Endothelial cell of umbilical vein (primary cell): ENCODE data around the gene TPRA1. TPM values are rescaled to one million over a fixed set of nuclear protein-coding genes. Genes with fewer than 3 reads are reported as not detected.
A peak's percentile ranks its signal among the peaks of the same experiment; 100 is the strongest.

ENCODE experiments used
- BruUV-seq: library from RNA; stranded (reverse); fragments of 400-500 nt; replicated peaks from 2 replicates; lab custom pipeline; 2021; lab: Mats Ljungman, UMichigan
- CTCF ChIA-PET: fragments of 300-600, 350-600 bp; sonication (Branson Sonifier 250); formaldehyde crosslinking; loops from one replicate; lab custom pipeline; 2021; ENCODE audit warnings: antibody characterized with exemption, inconsistent platforms; lab: Charles Lee
- POLR2A ChIA-PET: fragments of 300-600, 350-600 bp; sonication (Branson Sonifier 250); formaldehyde crosslinking; loops from one replicate; lab custom pipeline; 2021; ENCODE audit warnings: antibody characterized with exemption, inconsistent platforms; lab: Charles Lee
- DNase-seq: peaks from one replicate; pipeline ENCODE4 v3.0.0-alpha.2; 2011; ENCODE audit warnings: low read depth, low spot score
- FAIRE-seq: peaks from 2 replicates; lab custom pipeline; 2011; peaks lifted over from hg19 to GRCh38; lab: Jason Lieb, UNC
- H2AFZ ChIP-seq: 2 replicates; pipeline ENCODE4 v1.6.0; 2012; ENCODE audit warnings: low read depth, low read length, control low read depth, inconsistent platforms
- H3K27ac ChIP-seq: 2 replicates; pipeline ENCODE4 v1.5.1; 2011; ENCODE audit warnings: low read depth, mild to moderate bottlenecking, control low read depth, low read length, moderate library complexity; ENCODE audit not compliant: insufficient read depth
- H3K27me3 ChIP-seq, 2 experiments: 2 replicates each; pipeline versions ENCODE4 v1.6.0 to v1.6.1; 2011; ENCODE audit warnings: low read length in 2 of 2, mixed read lengths in 1 of 2; ENCODE audit not compliant: control insufficient read depth in 2 of 2, insufficient read depth in 2 of 2
- H3K36me3 ChIP-seq, 2 experiments: 2 replicates in 1 of 2; 3 replicates in 1 of 2; pipeline ENCODE4 v1.5.1; 2011; ENCODE audit warnings: low read length in 2 of 2, mild to moderate bottlenecking in 1 of 2, moderate library complexity in 1 of 2; ENCODE audit not compliant: control insufficient read depth in 2 of 2, insufficient read depth in 2 of 2; ENCODE audit errors: extremely low read depth in 1 of 2
- H3K4me1 ChIP-seq: 3 replicates; pipeline ENCODE4 v1.5.1; 2011; ENCODE audit warnings: mild to moderate bottlenecking, low read length; ENCODE audit not compliant: control insufficient read depth, insufficient read depth; ENCODE audit errors: extremely low read depth
- H3K4me2 ChIP-seq: 2 replicates; pipeline ENCODE4 v1.6.1; 2011; ENCODE audit warnings: low read length, control low read depth, mixed read lengths; ENCODE audit not compliant: insufficient read depth
- H3K4me3 ChIP-seq, 3 experiments: fragments of 200-600 bp in 1 of 3; sonication (generic), shearing (Covaris generic) in 1 of 3; replicated peaks in 1 of 3; 2 replicates each; pipeline ENCODE4 v1.5.1; 2011 to 2016; ENCODE audit warnings: control low read depth in 3 of 3, low read length in 3 of 3, mild to moderate bottlenecking in 2 of 3, inconsistent platforms in 1 of 3, low read depth in 1 of 3, moderate library complexity in 1 of 3; ENCODE audit not compliant: insufficient read depth in 1 of 3
- H3K79me2 ChIP-seq: 2 replicates; pipeline ENCODE4 v1.6.0; 2012; ENCODE audit warnings: low read length, inconsistent platforms; ENCODE audit not compliant: control insufficient read depth, insufficient read depth
- H3K9ac ChIP-seq: replicated peaks from 2 replicates; pipeline ENCODE3; 2011; ENCODE audit warnings: low read length, control low read depth; ENCODE audit not compliant: insufficient read depth; ENCODE audit errors: extremely low read depth
- H3K9me1 ChIP-seq: replicated peaks from 3 replicates; pipeline ENCODE4 v1.6.0; 2011; ENCODE audit warnings: mild to moderate bottlenecking, low read length; ENCODE audit not compliant: control insufficient read depth, insufficient read depth; ENCODE audit errors: extremely low read depth
- H3K9me3 ChIP-seq: replicated peaks from 2 replicates; pipeline ENCODE4 v1.5.1; 2012; ENCODE audit warnings: low read length, inconsistent platforms; ENCODE audit not compliant: control insufficient read depth, insufficient read depth
- H4K20me1 ChIP-seq: replicated peaks from 2 replicates; pipeline ENCODE3; 2011; ENCODE audit warnings: mild to moderate bottlenecking, low read length; ENCODE audit not compliant: control insufficient read depth, insufficient read depth; ENCODE audit errors: extremely low read depth
- CTCF ChIP-seq, 2 donors: IDR thresholded peaks; 1 replicate in 1 of 2; 2 replicates in 1 of 2; pipeline ENCODE4 v1.5.1; 2011; ENCODE audit warnings: low read length in 2 of 2, mild to moderate bottlenecking in 2 of 2, moderate library complexity in 2 of 2, control low read depth in 1 of 2, inconsistent platforms in 1 of 2, low read depth in 1 of 2; ENCODE audit not compliant: insufficient read depth in 1 of 2; ENCODE audit errors: extremely low read depth in 1 of 2
- EZH2 ChIP-seq: IDR thresholded peaks from 2 replicates; pipeline ENCODE4 v1.6.1; 2012; ENCODE audit warnings: borderline replicate concordance, low read depth, mild to moderate bottlenecking, moderate library complexity, low read length, inconsistent platforms; ENCODE audit not compliant: severe bottlenecking
- FOS ChIP-seq: IDR thresholded peaks from 2 replicates; pipeline ENCODE4 v1.6.1; 2011; ENCODE audit warnings: mild to moderate bottlenecking, low read length, moderate library complexity, borderline replicate concordance; ENCODE audit not compliant: insufficient read depth
- GATA2 ChIP-seq: IDR thresholded peaks from 2 replicates; pipeline ENCODE4 v1.7.0; 2011; ENCODE audit warnings: low read depth, mild to moderate bottlenecking, moderate library complexity, mixed read lengths, low read length; ENCODE audit not compliant: insufficient read length, insufficient read depth
- JUN ChIP-seq: IDR thresholded peaks from 2 replicates; pipeline ENCODE4 v1.6.1; 2011; ENCODE audit warnings: borderline replicate concordance, low read depth; ENCODE audit not compliant: insufficient read length, insufficient read depth
- MYC ChIP-seq: IDR thresholded peaks from one replicate; pipeline ENCODE4 v1.6.1; 2011; ENCODE audit warnings: mild to moderate bottlenecking, low read depth, low read length
- POLR2A ChIP-seq: IDR thresholded peaks from 2 replicates; pipeline ENCODE4 v1.6.1; 2012; ENCODE audit warnings: low read depth, mild to moderate bottlenecking, control low read depth, low read length
- POLR2AphosphoS5 ChIP-seq: IDR thresholded peaks from 2 replicates; pipeline ENCODE4 v1.6.1; 2012; ENCODE audit warnings: low read depth, mild to moderate bottlenecking, control low read depth, low read length, moderate library complexity; ENCODE audit not compliant: insufficient read depth
- dilution Hi-C: fragments of 300-500 bp; cut with MboI; formaldehyde crosslinking; loops from one replicate; pipeline ENCODE4 v1.15.0; 2019; ENCODE audit warnings: low sequenced_read_pairs; ENCODE audit not compliant: extremely low pct_ligation_motif_present
- intact Hi-C: fragments of 100-400 bp; cut with micrococcal nuclease; formaldehyde crosslinking; loops from one replicate; pipeline ENCODE4 v1.10.0; 2022
- polyA plus RNA-seq, 4 experiments: library from polyadenylated mRNA; depleted of rRNA in 3 of 4; stranded (reverse) in 3 of 4; unstranded in 1 of 4; fragments of >200 nt; gene quantifications; 2 replicates each; pipeline versions ENCODE4 v1.2.1 to v1.2.3, GENCODE V29; 2011 to 2012; ENCODE audit warnings: missing spikeins in 1 of 4
- total RNA-seq: library from RNA; stranded (reverse); gene quantifications from 2 replicates; pipeline ENCODE4 v1.2.3, GENCODE V29; 2021
- TF ChIP-seq, protein P1 (sequence below): IDR thresholded peaks from 2 replicates; pipeline ENCODE4 v1.6.1; 2011; ENCODE audit not compliant: insufficient read depth, insufficient read length

TPRA1 gene
- total and polyA plus RNA-seq, 2 donors (not counting 3 experiments of a cell fraction or from before 2014, with no cell fraction given): 34.3 to 58.0 TPM

- no peaks in the 10 kb centered on the region for H3K9me3 ChIP-seq
- no peaks in the 10 kb centered on the region for H3K27me3 ChIP-seq
- dilution Hi-C loops: no loop called here
- no TSS peak for BruUV-seq
- peaks cover 45% of the 10 kb centered on the region for H3K79me2 ChIP-seq
- peak overlapping the region; percentile 88 for H3K9ac ChIP-seq
- DNase-seq: peak; percentile 27
- peak overlapping the region; percentile 85 for H2AFZ ChIP-seq
- intact Hi-C loops: loop anchor here (1.0 to 5.0 kb wide), 4 partner anchors 9 to 463 kb away; partner anchors contain the start of genes MCM2, MGLL and SEC61A1
- FAIRE-seq: peak; percentile 59
- H3K4me3 ChIP-seq: peak overlapping the region; percentile 73 to 80 (median 78)
- no peak for TF ChIP-seq GATA2
- TF ChIP-seq POLR2A: no peak
- TF ChIP-seq EZH2: no peak
- TF ChIP-seq POLR2AphosphoS5: no peak
- TF ChIP-seq FOS: no peak
- no peak for TF ChIP-seq MYC
- TF ChIP-seq, protein P1, sequence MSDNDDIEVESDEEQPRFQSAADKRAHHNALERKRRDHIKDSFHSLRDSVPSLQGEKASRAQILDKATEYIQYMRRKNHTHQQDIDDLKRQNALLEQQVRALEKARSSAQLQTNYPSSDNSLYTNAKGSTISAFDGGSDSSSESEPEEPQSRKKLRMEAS: no peak
- no peak for TF ChIP-seq CTCF (IDR thresholded peaks at IDR 0.05; ENCODE audit: extremely low read depth in 1 of 2, insufficient read depth in 1 of 2, low read depth in 1 of 2, low read length in 2 of 2)
- TF ChIP-seq JUN: no peak
- no peaks in the 10 kb centered on the region for H4K20me1 ChIP-seq
- H3K27ac ChIP-seq: peak overlapping the region; percentile 66
- H3K4me2 ChIP-seq: peak overlapping the region; percentile 70
- H3K9me1 ChIP-seq: no peaks in the 10 kb centered on the region
- POLR2A ChIA-PET: no interaction called here
- peaks cover 15% of the 10 kb centered on the region for H3K4me1 ChIP-seq
- CTCF ChIA-PET: interaction anchor here (0.9 to 9.2 kb wide), 3 partner anchors 10 to 101 kb away, joined by 3 to 108 read pairs (median 4); no protein-coding TSS in a partner anchor
- no peaks in the 10 kb centered on the region for H3K36me3 ChIP-seq
Observed at GRCh38 chr3:127589600-127590281, 792 bp downstream of the TPRA1 start.
